HG03558 (cell line): ENCODE measurements around the gene SHC3.

Source experiments
- ATAC-seq: cut with Tn5 transposase; IDR thresholded peaks from one replicate; pipeline ENCODE4 v1.9.1; 2021; ENCODE audit warnings: moderate number of reproducible peaks; ENCODE audit not compliant: unreplicated experiment; ENCODE audit errors: extremely low read depth

Gene SHC3

DNA sequence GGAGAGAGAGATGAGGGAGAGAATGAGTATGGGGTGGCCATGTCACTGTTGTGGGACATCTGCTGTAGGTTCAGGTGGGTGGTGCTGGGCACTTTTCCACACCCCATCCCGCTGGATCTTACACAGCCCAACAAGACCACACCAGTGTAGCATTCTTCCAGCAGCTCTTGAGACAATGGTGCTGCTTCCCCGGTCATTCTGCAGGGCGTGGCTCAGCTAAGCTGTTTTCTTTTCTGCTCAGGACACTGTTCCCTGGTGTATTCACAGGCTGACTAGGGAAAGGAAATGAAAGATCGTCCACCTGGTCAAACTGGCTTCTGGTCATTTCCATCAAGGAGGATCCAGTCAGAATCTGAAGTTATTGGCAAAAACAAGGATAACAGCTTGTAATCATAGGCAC lies 111.8 kb downstream of the SHC3 start:
- ATAC-seq: no peak

DNA sequence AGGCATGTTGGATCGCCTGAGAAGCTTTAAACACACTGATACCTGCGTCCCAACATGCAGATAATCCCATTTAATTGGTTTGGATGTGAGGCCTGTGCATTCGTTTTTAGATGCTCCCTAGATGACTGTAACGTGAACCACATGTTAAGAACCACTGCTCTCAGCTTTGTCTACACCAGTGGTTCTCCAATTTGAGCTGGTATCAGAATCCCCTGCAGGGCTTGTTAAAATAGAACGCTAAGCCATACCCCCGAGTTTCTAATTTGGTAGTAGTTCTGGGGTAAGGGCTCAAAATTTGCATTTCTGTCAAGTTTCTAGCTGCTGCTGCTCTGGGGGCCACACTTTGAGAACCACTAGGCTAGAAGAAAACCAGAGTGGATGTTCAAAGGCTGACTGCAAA lies 112.7 kb downstream of the SHC3 start:
- no peak for ATAC-seq

DNA sequence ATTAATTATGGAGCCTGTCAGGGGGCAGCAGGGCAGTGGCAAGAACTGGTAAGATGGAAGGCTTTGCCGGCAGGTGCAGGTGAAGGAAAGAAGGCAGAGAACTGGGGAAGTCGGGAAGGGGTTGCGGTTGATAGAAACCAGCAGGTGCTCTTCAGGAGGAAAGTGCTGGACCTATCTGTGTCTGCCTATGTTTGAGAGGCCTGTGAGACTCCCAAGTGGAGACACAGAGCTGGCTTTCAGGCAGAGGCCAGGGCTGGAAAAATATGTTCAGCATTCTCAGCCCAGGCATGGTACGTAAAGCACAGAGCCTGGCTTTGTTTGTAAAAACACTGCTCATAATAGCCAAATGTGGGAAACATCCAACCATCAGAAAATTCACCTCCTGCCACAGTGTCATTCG lies 117.8 kb downstream of the SHC3 start:
- ATAC-seq: no peak

DNA sequence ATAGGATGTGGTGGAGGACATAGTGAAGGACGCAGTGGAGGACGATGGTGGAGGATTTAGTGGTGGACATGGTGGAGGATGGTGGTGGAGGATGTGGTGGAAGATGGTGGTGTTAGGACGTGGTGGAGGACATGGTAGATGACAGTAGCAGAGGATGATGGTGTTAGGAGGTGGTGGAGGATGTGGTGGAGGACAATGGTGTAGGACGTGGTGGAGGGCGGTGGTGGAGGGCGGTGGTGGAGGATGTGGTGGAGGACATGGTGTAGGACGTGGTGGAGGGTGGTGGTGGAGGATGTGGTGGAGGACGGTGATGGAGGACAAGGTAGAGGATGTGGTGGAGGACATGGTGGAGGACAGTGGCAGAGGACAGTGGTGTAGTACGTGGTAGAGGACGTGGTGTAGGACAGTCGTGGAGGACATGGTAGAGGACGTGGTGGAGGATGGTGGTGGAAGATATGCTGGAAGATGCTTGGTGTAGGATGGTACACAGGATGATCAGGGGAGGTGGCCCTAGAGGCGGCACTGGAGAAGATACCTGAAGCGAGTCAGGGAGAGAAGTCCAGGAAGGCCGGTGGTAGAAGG lies 118.6 kb downstream of the SHC3 start:
- no peak for ATAC-seq

DNA sequence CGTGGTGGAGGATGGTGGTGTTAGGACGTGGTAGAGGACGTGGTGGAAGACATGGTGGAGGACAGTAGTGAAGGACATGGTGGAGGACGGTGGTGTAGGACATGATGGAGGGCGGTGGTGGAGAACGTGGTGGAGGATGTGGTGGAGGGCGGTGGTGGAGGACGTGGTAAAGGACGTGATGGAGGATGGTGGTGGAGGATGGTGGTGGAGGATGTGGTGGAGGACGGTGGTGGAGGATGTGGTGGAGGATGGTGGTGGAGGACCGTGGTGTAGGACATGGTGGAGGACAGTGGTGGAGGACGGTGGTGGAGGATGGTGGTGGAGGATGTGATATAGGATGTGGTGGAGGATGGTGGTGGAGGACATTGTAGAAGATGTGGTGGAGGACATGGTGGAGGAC lies 119.7 kb downstream of the SHC3 start:
- no peak for ATAC-seq

DNA sequence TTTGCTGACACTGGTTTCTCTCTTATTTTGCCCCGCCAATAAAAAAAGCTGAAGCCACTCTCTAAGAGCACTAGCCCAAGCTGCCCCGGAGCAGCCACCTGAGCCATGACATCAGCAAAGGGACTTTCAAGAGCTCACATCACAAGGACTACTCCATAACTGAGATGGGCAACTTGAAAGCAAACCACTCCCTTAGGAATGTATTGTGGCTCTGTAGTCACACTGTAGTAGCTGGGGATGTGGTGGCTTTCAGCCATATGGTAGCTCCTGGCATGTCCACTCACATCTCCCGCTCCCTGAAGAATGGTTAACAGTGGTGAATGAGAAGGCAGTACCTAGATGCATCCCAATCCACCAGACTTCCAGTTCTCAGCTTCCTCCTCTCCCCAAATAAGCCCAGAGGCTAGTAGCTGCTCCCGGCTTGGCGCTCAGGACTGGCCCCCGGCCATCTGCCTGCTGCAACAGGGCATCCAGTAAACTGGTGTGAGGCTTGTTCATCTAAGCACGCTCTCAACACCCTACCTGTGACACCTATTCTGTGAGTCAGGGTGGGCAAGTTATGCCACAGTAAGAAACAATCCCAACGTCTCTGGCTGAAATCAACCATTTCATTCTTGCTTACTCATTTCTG lies 123.6 kb downstream of the SHC3 start:
- ATAC-seq: no peak

DNA sequence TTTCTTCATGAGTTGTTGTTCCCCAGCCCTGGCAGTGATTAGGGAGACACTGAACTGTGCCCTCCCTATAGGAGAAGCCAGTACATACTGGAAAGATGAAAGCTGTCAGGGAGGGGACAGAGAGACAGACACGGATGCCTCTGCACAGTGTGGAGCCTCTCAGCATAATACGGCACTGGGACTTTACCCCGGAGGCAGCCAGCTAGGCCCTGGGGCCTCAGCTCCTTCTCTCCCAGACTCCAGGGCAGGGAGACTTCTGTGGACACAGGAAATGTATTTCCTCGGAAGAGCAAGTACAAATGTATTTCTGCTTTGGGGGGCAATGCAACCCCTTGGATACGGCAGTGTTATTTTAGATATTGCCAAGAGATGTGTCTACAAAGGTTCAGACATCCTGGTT lies 125.3 kb downstream of the SHC3 start:
- no peak for ATAC-seq

DNA sequence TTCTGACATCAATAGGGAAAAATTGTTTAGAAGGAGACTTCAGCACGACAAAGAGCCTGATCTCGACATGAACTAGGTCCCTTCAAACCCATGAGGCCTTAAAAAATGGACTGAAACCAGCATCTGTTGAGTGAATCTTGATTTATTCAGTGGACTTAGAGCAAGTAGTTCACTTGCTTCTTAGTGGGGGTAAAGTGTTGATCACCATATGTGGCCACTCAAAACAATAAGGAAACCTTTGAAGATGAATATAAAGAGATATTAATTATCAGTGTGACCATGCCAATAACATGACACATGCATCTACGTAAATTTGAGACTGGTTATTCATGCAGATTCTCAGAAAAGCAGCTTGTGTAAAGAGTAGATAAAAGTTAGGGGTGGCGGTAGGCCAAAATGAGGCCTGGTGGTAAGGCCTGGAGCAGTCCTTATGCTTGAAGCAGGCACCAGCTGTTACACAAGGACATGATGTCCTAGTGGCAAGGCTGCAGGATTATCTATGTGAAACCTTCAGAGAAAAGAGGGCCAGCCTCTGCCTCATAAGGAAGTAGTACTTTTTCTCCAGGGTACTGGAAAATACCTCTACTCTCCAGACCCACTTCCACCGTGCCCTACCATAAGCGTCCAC lies 126.0 kb downstream of the SHC3 start:
- no peak for ATAC-seq

DNA sequence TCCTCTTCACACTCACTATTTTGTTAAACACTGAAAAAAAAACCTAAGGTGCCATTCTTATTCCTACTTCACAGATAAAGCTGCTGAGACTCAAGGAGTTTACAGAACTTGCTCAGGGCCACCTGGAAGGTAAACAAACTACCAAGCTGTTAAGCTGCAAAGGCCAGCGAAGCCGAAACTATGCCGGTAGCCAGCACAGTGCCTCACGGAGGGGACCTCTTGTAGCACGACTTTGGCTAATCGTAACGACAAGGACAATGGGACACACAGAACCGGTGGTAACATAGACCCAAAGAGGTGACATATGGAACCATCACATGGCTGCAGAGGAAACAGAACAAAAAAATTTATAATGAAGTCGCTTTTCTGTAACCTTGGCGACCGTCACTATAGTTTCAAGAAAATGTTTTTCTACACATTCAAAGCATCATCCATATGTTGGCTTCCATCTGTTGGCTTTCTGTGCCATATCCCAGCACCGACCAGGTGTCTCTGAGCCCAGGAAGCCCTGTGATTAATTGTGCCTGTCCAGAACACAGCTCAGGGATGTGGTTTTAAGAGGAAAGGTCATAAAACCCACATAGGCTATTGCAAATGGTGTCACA lies 127.1 kb downstream of the SHC3 start:
- ATAC-seq: no peak

DNA sequence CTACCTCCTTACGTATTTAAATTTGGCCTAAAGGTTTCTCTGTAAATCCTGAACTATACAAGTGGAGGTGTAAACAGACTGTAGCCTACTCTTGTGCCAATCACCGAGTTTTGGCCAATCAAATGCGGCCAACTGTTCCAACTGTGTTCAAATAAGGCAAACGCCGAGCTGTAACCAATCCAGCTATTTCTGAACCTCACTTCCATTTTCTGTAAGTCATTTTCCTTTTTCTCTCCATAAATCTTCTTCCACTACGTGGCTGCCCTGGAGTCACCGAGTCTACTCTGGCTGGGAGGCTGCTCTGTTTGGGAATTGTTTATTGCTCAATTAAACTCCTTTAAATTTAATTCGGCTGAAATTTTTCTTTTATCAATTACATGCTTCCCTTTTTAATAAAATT lies 129.0 kb downstream of the SHC3 start:
- no peak for ATAC-seq

DNA sequence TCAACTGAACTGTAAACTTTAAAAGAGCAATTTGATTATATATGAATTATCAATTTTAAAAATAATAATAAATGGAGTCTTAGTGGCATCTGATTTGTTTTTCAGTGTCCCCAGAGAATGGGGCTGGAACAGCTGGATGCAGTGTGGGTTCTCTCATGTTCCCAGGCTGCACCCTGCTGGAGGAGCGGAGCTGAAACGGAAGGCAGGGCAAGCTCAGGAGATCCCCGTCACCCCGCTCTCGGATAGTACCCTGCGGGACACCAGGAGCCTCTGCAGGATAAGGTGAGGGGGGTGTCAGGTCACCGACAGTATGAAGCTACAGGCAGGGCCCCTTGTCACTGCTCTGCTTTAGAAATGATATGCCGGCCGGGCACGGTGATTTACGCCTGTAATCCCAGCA lies 130.0 kb downstream of the SHC3 start:
- no peak for ATAC-seq

DNA sequence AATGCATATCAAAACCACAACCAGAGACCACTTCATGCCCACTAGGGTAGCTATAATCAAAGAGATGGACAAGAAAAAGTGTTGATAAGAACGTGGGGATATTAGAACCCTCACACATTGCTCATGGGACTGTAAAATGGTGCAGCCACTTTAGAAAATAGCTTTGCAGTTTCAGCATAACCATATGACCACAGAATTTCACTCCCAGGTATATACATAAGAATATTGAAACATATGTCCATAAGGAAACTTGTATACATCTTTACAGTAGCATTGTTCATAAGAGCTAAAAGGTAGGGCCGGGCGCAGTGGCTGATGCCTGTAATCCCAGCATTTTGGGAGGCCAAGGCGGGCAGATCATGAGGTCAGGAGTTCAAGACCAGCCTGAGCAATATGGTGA lies 131.0 kb downstream of the SHC3 start:
- ATAC-seq: no peak

DNA sequence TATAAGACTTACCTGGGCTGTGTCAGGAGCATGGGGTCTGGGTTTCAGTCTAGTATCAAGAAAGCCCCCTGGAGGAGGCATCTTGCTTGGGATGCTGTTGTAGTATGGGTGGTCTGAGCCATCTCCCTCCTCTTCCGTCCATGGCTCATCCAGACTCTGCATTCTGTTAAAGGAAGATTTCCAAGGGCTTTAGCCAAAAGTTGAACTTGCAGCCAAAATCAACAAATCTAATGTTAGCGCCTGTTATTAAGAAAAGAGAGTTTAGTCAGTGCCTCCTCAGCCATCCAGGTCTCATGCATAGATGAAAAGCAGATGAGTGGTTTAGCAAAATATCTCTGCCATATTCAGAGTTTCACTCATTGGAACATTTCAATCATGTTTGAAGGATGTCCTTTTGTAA lies 131.8 kb downstream of the SHC3 start:
- no peak for ATAC-seq

DNA sequence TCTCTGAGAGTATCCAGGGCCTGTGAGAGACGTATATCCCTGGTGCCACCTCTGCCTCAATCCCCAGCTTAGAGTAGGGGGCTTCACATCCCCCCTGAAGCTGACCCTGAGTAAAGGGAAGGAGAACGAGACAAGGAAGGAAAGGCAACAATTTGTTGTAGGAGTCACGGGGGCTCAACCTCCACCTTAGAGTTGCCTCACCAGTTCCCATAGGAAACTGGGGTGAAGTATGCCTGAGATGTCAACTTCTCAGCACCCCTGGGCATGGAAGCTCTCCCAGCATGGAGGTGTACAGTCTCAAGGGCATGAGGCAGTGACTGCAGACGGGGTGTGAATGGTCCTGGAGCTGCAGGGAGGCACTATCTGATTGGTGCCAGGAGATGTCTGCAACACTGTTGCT lies 133.7 kb downstream of the SHC3 start:
- no peak for ATAC-seq

DNA sequence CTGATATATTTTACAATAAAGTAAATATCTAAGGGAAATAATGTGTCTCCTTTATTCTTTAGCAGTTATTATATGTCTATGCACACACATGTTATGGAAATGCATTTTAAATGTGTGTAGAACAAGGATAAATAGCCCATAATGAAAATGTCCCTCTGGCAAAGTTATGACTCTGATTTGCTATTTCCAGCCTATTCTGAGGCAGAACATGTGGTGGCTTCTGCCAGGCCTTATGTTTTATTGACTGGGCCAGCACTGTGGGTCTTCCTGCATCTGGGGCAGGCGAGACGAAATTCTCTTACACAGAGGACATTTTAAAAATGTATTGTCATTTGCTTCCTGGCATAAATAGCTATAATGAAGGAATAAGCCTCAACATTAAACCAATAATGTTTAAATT lies 134.5 kb downstream of the SHC3 start:
- ATAC-seq: no peak

DNA sequence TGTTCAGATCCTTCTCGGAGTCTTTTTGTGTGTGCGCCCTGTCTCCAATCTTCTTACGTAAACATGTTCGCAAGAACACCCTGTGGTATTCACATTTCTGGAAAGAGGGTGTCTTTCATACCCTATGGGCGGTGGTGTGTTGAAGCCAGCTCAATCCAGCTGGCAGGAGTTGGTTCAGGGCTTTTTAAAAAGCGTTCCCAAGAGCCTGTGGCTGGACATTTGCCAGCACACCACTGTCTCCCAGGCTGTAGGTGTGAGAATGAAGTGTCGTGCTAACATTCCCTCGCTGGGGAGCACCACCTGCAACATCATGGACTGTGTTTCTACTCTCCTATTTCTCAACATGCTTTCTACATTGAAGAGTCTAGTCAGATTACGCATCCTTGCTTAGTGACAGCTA lies 135.6 kb downstream of the SHC3 start:
- ATAC-seq: no peak

DNA sequence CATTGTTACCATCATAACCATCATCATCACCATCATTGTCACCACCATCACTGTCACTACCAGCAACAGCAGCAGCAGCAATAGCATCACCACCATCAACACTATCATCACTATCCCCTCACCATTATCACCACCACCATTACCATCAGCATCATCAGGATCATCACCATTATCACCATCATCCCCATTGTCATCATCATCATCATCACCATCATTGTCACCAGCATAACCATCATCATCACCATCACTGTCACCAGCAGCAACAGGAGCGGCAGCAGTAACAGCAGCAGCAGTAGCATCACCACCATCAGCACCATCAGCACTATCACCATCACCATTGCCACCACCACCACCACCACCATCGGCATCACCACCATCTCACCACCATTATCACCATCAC lies 139.0 kb downstream of the SHC3 start:
- no peak for ATAC-seq

DNA sequence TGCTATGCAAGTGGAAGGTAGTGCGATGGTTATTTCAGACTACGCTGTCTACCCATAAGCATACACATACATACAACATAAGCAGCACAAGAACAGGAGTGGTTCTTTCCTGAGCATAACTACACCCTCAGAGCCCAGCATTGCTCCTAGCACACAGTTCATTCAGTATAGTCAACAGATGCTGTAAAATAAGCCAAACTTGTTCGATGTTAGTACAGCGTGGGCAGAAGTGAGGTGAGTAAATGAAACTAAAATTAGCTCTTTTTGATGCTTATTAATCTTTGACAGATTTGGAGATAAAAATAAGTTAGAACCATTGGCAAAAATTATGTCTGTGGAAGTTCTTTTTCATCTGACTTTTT lies 139.5 kb downstream of the SHC3 start:
- ATAC-seq: no peak

DNA sequence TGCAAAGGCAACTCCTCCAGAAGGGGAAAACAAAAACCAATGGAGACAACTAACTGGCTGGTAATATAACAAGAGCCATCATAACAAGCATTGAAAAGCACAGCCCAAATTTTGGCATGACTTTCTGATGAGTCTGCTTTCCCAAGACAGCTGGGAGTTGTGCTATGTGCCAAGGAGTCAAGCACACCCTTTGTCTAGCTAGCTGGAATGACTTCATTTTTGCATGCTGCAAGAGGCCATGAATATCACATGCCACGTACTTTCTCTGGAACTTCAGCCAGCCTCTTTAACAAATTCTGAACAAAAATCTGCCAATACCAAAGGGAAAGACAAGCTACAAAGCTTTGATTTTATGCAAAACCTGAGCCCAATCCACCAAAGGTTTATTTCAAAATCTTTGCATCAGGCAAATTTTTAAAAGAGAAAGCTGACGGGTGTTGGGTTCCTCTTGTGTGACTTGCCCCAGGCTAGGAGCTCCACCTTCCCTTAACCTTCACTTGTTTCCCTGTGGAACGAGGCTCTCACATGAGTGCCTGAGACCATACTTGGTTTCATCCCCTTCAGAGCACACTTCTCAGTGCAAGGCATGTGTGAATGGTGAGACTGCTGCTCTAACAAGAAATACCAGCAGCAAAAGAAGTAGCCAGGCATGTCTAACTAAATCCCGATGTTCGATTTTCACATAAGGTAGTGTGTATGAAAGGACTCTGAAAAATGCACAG lies 140.1 kb downstream of the SHC3 start:
- no peak for ATAC-seq

DNA sequence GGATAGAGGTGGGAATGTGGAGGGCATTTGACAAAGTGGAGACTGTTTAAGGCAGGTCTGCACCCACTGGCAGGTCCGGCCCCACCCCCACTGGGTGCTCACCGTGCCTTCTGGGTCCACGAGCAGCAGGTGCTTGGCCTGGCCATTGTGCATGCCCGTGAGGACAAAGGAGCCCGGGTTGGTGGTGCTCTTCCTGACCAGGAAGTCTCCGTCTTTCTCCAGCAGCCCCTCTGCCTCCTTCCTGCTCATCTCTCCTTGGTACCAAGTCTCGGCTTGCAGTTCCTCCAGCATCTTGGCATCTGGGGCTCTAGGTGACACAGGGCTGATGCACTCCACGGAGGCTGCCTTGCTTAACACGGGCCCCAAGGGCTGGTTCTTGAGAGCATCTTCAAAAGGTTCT lies 140.7 kb downstream of the SHC3 start:
- no peak for ATAC-seq

DNA sequence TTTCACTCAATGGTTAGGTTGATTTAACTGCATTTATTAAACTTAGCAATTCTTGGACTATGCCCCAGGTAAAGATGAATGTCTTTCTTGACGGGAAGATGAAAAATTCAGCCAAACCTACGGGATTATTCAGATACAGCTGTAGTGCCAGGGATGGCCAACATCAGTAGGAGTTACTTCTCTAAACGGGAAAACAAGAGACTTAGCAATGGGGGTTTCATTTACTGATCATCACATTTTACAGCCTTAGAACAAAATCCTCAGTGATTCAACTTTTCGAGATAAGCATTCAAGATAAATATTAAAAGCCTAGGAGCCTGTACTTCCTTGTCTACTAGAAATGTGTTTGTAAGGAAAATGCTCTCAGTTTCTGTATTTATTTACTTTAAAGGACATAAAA lies 141.3 kb downstream of the SHC3 start:
- no peak for ATAC-seq
